GM19467 (cell line): ENCODE results near the gene BEST1.

Experiments used
- ATAC-seq: cut with Tn5 transposase; IDR thresholded peaks from one replicate; pipeline ENCODE4 v1.9.1; 2021; ENCODE audit warnings: mild to moderate bottlenecking, moderate library complexity; ENCODE audit not compliant: unreplicated experiment

BEST1 gene

GRCh38 chr11:61914471-61915171 is 35.5 kb upstream of the BEST1 start:
- ATAC-seq: no peak

GRCh38 chr11:61916737-61917333 is 33.3 kb upstream of the BEST1 start:
- no peak for ATAC-seq

DNA sequence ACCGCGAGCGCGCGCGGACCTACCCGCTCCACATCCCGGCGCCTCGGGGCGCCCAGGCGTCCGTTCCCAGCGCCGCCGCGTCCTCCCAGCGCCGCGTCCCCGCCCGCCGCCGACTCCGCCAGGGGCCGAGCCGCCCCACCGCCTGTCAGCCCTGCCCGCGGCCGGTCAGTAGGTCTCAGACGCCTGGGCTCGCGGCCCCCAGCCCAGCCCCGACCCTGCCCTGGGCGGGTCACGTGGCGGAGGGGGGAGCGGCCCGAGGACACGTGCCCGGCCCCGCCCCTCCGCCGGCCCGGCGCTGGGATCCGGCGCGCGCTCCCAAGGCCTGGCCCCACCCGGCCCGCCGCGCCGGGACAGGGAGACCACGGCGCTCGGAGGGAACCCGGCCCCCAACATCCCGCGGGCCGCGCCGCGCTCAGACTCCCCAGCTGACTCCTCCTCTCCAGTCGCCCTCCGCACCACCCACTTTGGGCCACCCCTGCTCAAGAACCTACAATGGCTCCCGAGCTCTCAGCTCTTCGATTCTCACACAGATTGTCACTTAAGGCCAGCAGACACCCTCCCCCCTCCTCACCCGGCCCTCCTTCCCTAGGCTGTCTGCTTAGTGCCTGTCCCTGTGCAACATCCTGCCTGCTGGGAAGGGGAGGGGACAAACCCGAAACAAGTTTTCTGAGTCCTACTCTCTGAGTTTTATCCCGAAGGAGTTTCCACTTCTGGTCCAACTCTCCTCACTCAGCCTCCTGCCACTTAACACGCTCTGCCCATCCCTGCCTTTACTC is 32.6 kb upstream of the BEST1 start, which contains the start of gene RAB3IL1:
TSS of gene RAB3IL1 (minus strand) at position 233 of the 776 bp plus-strand sequence. CDS start at position 34, 199 bp downstream.
- ATAC-seq: no peak

- ATAC-seq: no peak
Measured at GRCh38 chr11:61918251-61918937, 31.8 kb upstream of the BEST1 start.

DNA sequence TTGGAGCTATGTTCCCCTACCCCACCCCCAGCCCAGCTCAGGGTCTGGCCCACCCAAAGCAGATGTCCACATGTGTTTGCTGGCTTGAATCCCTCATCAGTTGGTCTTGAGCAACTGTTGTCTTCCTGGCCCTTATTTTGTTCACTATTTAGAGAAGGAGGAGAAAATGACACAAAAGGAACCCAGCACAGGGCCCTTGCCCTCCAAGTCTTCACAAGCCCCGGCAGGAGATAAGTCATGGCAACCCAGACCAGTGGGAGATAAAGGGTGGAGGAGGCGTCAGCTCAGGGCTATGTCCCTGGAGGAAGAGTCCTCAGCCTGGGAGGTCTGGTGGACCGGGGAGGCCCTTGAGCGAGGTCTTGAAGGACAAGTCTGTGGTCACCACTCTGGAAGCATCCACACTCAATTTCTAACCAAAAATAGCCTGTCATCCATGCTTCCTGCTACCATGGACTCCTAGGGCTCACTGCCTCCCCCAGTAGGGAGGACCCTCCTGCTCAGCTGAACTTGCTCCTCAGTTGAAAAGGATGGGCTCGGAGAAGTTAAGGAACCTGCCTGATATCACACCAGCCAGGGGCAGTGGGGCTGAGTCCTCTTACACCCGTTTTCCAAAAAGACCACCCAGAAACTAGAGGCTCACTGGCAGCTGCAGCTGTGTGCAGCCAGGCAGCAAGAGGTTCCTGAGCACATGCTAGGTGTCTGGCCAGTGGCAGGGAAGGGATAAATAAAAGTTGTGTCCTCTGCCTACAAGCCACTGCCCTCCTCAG is 31.0 kb upstream of the BEST1 start:
- ATAC-seq: no peak

GRCh38 chr11:61919705-61920631 is 30.2 kb upstream of the BEST1 start:
- no peak for ATAC-seq

DNA sequence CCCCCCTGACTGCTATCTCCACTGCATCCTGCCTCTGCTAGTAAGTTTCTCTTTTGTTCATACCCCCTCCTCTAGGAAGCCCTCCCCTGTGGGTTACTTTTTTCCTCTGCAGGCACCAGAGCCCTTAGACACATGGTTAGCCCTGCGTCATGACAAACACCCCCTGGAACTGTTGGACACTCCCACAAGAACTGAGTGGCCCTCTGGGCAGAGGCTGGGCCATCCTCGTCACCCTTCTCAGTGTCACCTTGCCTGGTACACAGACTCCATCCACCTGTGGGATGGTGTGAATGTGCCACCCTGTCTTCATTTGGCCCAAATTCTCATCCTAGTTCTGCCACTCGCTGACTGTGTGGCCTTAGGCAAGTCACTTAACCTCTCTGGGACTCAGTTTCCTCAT is 28.7 kb upstream of the BEST1 start:
- no peak for ATAC-seq

- no peak for ATAC-seq
Measured at GRCh38 chr11:61922539-61922938, 27.6 kb upstream of the BEST1 start.

DNA sequence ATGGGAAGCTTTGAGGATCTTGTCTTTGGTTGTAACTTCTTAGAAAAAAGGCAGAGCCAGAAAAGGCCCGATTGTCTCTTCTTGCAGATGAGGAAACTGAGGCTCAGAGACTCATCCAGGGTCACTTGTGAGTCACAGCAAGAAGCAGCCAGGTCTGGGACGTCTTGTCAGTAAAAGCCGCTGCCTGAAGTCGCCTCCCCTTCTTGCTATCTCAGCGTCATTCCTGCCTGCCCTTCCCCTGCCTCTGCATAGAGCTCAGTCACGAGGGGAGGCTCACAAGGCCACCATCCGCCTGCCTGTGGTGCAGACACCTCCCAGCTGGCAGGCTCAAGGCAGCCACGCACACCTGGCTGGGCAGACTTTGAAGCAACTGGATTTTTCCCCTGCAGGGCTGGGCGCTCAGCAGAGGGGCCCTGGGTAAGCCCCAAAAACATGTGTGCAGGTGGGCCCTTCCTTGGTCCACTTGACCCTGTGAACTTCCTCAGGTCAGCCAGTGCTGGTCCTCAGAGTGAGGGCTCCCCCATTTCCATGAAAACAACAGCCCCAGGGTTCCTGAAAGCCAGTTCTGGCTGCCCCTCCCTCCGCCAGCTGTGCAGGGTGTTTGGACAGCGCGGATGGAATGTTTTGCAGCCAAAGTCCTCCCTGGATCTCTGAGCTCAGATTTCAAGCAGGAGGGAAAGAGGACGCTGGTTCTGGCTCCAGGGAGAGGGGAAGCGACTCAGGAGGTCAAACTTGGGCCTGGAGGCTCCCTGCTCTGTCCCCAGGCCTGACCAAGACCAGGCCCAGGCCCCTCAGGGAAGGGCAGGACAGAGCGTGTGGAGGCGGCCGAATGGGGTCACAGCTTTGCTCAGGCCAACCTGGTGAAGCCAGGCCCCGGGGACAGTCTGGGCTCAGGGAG is 26.7 kb upstream of the BEST1 start:
- no peak for ATAC-seq

DNA sequence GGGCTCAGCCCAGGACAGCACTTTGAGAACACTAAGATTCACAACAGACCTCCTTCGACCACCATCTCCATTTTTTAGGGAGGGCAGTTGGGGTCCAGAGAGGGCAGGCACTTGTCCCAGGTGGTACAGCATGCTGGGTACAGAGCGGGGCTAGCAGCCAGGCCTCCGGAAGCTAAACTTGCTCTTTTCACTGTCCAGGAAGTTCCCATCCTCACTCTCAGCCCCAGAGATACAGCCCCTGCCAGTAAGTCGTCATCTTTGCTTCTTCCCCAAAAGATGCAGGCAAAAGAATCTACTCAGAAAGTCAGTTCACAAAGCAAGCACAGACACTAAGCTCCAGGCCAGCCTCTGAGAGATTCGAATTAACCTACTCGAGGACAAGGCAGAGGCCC is 26.1 kb upstream of the BEST1 start:
- no peak for ATAC-seq

GRCh38 chr11:61925736-61926135 is 24.4 kb upstream of the BEST1 start:
- no peak for ATAC-seq

GRCh38 chr11:61926235-61926634 is 23.9 kb upstream of the BEST1 start:
- ATAC-seq: no peak

DNA sequence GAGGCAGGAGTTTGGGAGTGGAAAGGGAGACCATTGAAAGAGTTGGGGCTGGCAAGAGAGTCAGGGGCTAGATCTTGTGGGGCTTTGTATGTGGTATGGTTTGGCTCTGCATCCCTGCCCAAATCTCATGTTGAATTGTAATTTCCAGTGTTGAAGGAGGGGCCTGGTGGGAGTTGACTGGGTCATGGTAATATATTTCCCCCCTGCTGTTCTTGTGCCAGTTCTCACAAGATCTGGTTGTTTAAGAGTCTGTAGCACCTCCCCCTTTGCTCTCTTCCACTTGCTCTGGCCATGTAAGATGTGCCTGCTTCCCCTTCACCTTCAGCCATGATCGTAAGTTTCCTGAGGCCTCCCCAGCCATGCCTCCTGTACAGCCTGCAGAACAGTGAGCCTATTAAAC is 22.6 kb upstream of the BEST1 start:
- no peak for ATAC-seq

DNA sequence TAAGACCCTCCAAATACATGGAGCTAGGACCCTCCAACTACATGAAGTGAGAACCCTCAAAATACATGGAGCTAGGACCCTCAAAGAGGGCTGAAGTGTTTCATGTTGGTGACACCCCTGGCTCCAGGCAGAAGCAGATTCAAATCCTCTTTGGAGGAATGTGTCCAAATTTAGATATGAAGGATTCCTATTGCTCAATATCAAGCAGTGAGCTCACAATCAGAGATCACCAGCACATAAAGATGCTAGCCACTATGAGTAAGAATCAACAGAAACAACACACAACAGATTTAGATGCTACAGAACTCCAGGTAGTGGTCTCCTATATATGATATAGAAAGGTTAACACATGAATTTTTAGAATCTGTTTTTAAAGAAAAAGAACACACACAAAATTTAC is 21.5 kb upstream of the BEST1 start:
- no peak for ATAC-seq

DNA sequence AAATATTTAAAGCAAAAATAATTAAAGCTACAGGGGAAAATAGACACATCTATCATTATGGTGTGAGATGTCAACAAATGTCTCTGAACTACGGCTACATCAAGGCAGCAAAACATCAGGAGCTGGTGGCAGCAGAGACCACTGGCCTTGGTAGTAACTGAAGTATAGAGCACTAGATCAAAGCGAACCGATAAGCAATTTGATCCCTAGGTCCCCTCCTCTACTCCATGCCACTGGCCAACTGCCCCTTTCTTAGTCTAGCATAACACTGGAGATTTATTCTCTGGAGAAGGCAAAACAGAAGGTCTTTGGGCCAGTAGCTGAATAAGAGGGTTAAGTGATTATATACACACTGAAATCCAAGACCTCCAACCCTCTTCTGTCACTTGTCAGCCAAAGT is 19.2 kb upstream of the BEST1 start:
- no peak for ATAC-seq

DNA sequence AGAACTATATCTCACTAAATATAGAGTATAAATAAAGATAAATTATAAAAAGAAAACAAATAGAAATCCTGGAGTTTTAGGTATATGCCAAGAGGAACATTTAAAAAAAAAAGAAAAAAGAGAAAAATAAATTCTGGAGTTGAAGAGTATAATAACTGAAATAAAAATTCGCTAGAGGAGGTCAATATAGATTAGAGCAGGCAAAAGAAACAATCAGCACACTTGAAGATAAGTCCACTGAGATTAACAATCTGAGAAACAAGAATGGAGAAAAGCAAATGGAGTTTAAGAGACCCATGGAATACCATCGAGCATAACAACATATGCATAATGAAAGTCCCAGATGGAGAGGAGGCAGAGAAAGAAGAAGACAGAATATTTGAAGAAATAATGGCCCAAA is 14.3 kb upstream of the BEST1 start:
- no peak for ATAC-seq

DNA sequence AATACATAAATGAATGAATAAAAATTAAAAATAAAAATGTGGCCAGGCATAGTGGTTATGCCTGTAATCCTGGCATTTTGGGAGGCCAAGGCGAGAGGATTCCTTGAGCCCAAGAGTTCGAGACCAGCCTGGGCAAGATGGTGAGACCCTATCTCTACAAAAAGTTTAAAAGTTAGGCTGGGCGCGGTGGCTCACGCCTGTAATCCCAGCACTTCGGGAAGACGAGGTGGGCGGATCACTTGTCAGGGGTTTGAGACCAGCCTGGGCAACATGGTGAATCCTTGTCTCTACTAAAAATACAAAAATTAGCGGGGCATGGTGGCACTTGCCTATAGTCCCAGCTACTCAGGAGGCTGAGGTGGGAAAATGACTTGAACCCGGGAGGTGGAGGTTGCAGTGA is 9.7 kb upstream of the BEST1 start:
- no peak for ATAC-seq

GRCh38 chr11:61945191-61945590 is 5.0 kb upstream of the BEST1 start:
- no peak for ATAC-seq

GRCh38 chr11:61946894-61947293 is 3.3 kb upstream of the BEST1 start:
- ATAC-seq: no peak
